ENCODE results near the gene FOXK1.

DNA sequence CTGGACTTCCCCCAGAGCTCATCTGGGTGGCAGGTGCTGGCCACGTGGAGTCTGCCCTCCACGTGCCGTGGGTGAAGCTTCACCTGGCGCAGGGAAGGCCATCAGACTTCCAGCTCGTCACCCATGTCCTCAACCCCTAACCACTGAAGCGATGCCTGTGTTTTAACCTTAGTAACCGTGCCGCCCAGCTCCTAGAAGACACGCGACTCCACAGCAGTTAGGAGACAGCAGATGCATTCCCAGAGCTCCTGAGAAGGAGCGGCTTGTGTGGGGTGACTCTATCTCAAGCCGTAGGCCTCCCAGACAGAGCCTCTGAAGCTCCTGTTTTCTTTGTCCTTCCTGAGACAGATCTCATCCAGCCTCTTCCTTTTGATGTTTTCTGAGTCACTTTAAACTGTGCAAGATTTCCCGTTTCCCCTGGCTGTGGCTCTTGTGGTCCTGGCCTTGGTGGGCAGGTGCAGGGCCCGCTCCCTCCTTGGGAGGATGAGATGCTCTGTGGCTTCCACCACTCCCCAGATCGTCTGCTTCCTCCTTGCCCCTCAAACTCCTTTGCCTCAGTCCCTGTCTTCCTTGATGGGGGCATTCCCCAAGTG lies 51.9 kb downstream of the FOXK1 start:
- TF ChIP-seq, protein P1, sequence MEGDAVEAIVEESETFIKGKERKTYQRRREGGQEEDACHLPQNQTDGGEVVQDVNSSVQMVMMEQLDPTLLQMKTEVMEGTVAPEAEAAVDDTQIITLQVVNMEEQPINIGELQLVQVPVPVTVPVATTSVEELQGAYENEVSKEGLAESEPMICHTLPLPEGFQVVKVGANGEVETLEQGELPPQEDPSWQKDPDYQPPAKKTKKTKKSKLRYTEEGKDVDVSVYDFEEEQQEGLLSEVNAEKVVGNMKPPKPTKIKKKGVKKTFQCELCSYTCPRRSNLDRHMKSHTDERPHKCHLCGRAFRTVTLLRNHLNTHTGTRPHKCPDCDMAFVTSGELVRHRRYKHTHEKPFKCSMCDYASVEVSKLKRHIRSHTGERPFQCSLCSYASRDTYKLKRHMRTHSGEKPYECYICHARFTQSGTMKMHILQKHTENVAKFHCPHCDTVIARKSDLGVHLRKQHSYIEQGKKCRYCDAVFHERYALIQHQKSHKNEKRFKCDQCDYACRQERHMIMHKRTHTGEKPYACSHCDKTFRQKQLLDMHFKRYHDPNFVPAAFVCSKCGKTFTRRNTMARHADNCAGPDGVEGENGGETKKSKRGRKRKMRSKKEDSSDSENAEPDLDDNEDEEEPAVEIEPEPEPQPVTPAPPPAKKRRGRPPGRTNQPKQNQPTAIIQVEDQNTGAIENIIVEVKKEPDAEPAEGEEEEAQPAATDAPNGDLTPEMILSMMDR (IDR thresholded peaks at IDR 0.05): no peak
- TF ChIP-seq POLR2AphosphoS5 (IDR thresholded peaks at IDR 0.05): no peak
- TF ChIP-seq EP300 (IDR thresholded peaks at IDR 0.05; ENCODE audit: low read depth): no peak

Measured in transverse colon (tissue), 4 donors.